22Rv1 (cell line): ENCODE measurements around the gene STK39.

ENCODE experiments used
- H3K27ac ChIP-seq: fragments of 450-650 bp; 2 replicates; pipeline ENCODE4 v1.5.1; 2017
- CTCF ChIP-seq: fragments of 450-650 bp; IDR thresholded peaks from 2 replicates; pipeline ENCODE4 v1.5.1; 2017; ENCODE audit warnings: mild to moderate bottlenecking
- ZFX ChIP-seq: fragments of 450-650 bp; IDR thresholded peaks from 2 replicates; pipeline ENCODE4 v1.6.1; 2017; ENCODE audit warnings: antibody characterized with exemption, borderline replicate concordance

STK39 gene

DNA sequence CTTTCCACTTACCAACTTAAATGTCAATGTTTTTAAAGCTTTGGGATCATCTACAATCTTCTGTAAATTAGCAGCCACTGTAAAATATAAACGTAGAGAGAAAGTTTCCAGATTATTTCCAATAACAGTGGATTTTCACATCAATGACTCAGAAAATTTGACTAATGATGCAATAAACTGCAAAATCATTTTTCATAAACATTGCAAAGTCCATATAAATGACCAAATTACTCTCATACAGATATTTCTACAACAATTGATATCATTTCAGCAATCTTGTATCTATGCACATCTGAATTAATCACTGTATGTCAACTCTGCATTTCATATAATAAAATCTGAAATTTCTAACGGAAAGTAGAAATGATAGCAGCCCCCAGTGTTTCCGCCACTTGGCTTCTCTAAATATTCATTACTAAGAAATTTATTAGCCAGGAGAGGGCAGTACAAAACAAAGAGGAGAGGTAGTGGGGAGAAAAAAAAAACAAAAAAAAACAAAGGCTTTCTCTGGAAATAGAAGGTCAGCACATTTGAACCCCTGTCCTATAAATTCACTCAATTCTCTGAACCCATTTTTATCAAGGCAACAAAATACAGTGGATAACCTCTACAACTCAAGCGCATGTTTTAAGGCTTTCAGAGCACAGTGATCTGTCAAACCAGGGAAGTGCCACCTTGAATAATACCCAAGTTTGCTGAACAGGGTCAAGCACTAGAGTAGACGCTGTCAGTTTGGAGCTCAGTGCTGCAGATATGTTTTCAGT is 282.6 kb downstream of the STK39 start:
- no peak overlapping the region for H3K27ac ChIP-seq
- no peak for TF ChIP-seq ZFX
- TF ChIP-seq CTCF, result peak; percentile 34

DNA sequence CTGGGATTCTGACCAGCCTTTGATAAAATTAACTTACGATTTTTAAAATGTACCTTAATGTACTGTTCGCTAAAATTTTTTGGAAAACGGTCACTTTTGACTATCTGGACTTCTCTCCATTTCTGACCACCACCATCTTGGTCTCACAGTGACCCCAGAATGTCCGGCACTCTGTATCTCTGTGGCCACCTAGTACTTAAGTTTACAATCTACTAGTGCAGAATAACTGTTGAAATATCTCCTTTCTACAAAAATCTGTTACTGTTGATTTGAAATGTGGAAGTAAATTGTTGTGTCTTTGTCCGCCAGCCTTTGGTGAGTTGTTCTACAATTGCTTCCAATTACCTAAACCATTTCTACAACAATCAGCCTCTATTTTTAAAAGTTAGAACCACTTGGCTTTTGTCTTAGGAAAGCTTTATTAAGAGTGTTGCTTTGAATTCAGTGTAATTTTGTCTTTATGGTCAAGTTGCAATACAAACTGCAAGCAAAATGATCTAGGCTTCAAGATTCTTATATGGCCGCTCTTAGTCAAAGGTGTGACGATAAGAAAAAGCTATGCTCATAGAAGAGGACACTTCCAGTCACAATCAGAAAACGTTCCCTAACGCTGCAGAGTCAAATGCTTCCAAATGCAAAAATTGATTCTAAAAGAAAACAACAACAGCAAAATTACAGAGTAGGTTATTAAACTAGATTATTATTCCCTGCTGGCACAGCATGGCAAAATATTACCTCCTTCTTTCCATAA is 283.3 kb downstream of the STK39 start:
- no peak overlapping the region for H3K27ac ChIP-seq
- TF ChIP-seq CTCF, result no peak
- no peak for TF ChIP-seq ZFX

- TF ChIP-seq CTCF (no peak), ZFX (no peak)
- no peak overlapping the region for H3K27ac ChIP-seq
These were observed 284.8 kb downstream of the STK39 start for GRCh38 chr2:167962436-167963226.

GRCh38 chr2:167961536-167962048 is 285.8 kb downstream of the STK39 start:
- H3K27ac ChIP-seq, result no peak overlapping the region
- TF ChIP-seq ZFX, result no peak
- TF ChIP-seq CTCF, result no peak

DNA sequence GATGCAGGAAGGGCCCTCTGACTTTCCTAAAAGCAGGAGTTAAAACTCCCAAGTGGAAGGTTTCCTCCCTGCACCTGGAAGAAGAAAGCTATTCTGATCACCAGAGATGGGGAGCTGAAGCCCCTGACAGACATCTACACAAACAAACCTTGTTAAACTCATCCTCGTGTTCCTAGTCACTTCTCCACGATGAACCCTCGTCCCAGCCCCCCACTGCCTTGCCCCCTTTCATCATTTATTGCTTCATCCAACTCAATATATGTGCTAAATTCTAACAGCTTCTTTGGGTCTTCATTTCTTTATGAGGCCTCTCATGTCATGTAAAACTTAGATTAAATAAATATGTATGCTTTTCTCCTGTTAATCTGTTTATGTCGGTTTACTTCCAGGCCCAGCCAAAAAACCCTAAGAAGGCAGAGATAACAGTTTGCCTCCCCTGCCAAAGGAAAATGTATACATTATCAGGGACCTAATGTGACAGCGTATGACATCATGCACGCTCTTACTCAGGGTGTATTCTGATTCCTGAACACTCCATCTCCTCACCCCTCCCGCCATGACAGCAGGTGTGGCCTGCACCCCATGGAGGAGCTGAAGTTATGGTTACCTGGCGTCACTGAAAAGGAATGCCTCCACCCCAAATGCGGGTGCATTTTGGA is 287.2 kb downstream of the STK39 start:
- H3K27ac ChIP-seq, result no peak overlapping the region

DNA sequence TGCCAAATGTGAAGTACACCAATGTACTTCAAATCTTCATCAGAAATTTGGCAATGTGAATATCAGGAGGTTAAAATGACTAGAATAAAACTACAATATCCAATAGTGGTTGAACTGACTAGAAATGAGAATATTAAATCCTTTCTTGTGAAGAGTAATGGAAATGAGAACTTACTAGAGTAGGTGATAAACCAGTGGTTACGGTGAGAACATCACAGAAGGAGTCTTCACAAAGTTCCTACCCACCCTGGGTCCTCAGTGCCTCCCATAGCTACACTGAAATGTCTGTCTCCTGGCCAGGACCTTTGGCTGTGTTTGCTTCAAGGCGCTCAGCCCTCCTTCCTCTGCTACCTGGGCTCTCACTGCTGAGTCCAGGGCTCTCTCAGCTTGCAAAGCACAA is 289.7 kb downstream of the STK39 start:
- TF ChIP-seq ZFX (no peak), CTCF (no peak)

More for the DNA sequence above, 287.2 kb downstream of the STK39 start:
- no peak for TF ChIP-seq ZFX
- TF ChIP-seq CTCF, result no peak

More for the DNA sequence above, 289.7 kb downstream of the STK39 start:
- no peak overlapping the region for H3K27ac ChIP-seq
